Measurements from ENCODE around the gene SETD3. TPM values are rescaled to one million over a fixed set of nuclear protein-coding genes. Genes with fewer than 3 reads are reported as not detected.

SETD3 gene
- polyA plus RNA-seq, 5 donors: 39.0 to 43.4 (median 40.7) TPM

GRCh38 chr14:99395909-99396530 is 84.6 kb downstream of the SETD3 start:
- DNase-seq: peak; percentile 29 to 31

- no peak for DNase-seq
Measured at GRCh38 chr14:99394602-99395156, 86.0 kb downstream of the SETD3 start.

- DNase-seq: no peak
Measured at GRCh38 chr14:99393059-99393655, 87.5 kb downstream of the SETD3 start.

- DNase-seq: no peak
Measured at GRCh38 chr14:99391671-99392070, 89.0 kb downstream of the SETD3 start.

GRCh38 chr14:99389174-99389826 is 91.4 kb downstream of the SETD3 start:
- DNase-seq: no peak

- no peak for DNase-seq
Measured at GRCh38 chr14:99388286-99388685, 92.4 kb downstream of the SETD3 start.

GRCh38 chr14:99387880-99388279 is 92.8 kb downstream of the SETD3 start:
- no peak for DNase-seq

GRCh38 chr14:99384450-99385417 is 95.9 kb downstream of the SETD3 start:
- no peak for DNase-seq

GRCh38 chr14:99383472-99384449 is 96.9 kb downstream of the SETD3 start:
- DNase-seq: no peak

GRCh38 chr14:99382781-99383471 is 97.7 kb downstream of the SETD3 start:
- no peak for DNase-seq

GRCh38 chr14:99382071-99382470 is 98.6 kb downstream of the SETD3 start:
- no peak for DNase-seq

- DNase-seq: no peak
Measured at GRCh38 chr14:99381688-99382060, 99.0 kb downstream of the SETD3 start.

- no peak for DNase-seq
Measured at GRCh38 chr14:99380991-99381687, 99.5 kb downstream of the SETD3 start.

- no peak for DNase-seq
Measured at GRCh38 chr14:99380402-99380801, 100.3 kb downstream of the SETD3 start.

GRCh38 chr14:99378782-99379214 is 101.9 kb downstream of the SETD3 start:
- DNase-seq: no peak

GRCh38 chr14:99377951-99378350 is 102.7 kb downstream of the SETD3 start:
- DNase-seq: no peak

- DNase-seq: no peak
Measured at GRCh38 chr14:99374964-99375363, 105.7 kb downstream of the SETD3 start.

GRCh38 chr14:99363616-99364290 is 116.9 kb downstream of the SETD3 start:
- no peak for DNase-seq

GRCh38 chr14:99363051-99363450 is 117.6 kb downstream of the SETD3 start:
- no peak for DNase-seq
